ENCODE results near the gene SGTA.

The SGTA gene

GRCh38 chr19:2764945-2765344 is 18.1 kb downstream of the SGTA start:
- DNase-seq (ENCODE audit: low read depth, low spot score), result no peak
- H3K4me3 ChIP-seq (ENCODE audit: low read depth, low read length), result no peak overlapping the region
- in situ Hi-C loops (cut with HindIII; ENCODE audit: low sequenced_read_pairs), result no loop called here
- no peak for TF ChIP-seq CTCF (IDR thresholded peaks at IDR 0.05; ENCODE audit: low read depth, low read length)

GRCh38 chr19:2763687-2764086 is 19.4 kb downstream of the SGTA start:
- no peak for DNase-seq (ENCODE audit: low read depth, low spot score)
- H3K4me3 ChIP-seq (ENCODE audit: low read depth, low read length), result no peak overlapping the region
- no peak for TF ChIP-seq CTCF (IDR thresholded peaks at IDR 0.05; ENCODE audit: low read depth, low read length)
- in situ Hi-C loops (cut with HindIII; ENCODE audit: low sequenced_read_pairs), result no loop called here

GRCh38 chr19:2762783-2763496 is 20.1 kb downstream of the SGTA start:
- no peak for TF ChIP-seq CTCF (IDR thresholded peaks at IDR 0.05; ENCODE audit: low read depth, low read length)
- H3K4me3 ChIP-seq (ENCODE audit: low read depth, low read length), result no peak overlapping the region
- in situ Hi-C loops (cut with HindIII; ENCODE audit: low sequenced_read_pairs), result no loop called here
- no peak for DNase-seq (ENCODE audit: low read depth, low spot score)

- DNase-seq (ENCODE audit: low read depth, low spot score), result no peak
- no peak overlapping the region for H3K4me3 ChIP-seq (ENCODE audit: low read depth, low read length)
- TF ChIP-seq CTCF (IDR thresholded peaks at IDR 0.05; ENCODE audit: low read depth, low read length), result no peak
- in situ Hi-C loops (cut with HindIII; ENCODE audit: low sequenced_read_pairs), result no loop called here
Measured at GRCh38 chr19:2761876-2762782, 20.9 kb downstream of the SGTA start.

DNA sequence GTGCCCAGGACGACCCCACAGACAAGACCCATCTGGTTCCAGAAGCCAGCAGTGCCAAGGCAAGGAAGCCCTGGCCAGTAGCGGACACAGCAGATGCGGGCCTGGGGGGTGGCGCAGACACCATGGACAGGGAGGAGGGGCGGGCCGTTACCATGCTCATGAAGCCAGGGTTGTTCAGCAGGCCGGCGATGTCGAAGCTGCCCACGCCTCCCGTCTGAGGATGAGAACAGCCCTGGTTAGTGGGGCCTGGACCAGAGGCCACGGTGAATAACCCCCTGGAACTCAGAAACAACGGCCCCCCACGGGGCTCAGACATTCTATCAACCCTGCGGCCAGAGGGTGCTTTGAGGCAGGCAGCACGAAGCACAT is 21.8 kb downstream of the SGTA start:
- no peak for DNase-seq (ENCODE audit: low read depth, low spot score)
- H3K4me3 ChIP-seq (ENCODE audit: low read depth, low read length), result no peak overlapping the region
- no peak for TF ChIP-seq CTCF (IDR thresholded peaks at IDR 0.05; ENCODE audit: low read depth, low read length)
- in situ Hi-C loops (cut with HindIII; ENCODE audit: low sequenced_read_pairs), result no loop called here

GRCh38 chr19:2759965-2760364 is 23.1 kb downstream of the SGTA start:
- no peak for TF ChIP-seq CTCF (IDR thresholded peaks at IDR 0.05; ENCODE audit: low read depth, low read length)
- no peak overlapping the region for H3K4me3 ChIP-seq (ENCODE audit: low read depth, low read length)
- no peak for DNase-seq (ENCODE audit: low read depth, low spot score)
- in situ Hi-C loops (cut with HindIII; ENCODE audit: low sequenced_read_pairs), result no loop called here

All from astrocyte of the spinal cord (primary cell).